Type B pancreatic cell (in vitro differentiated cells): ENCODE measurements around the gene LNX1. TPM values are rescaled to one million over a fixed set of nuclear protein-coding genes. Genes with fewer than 3 reads are reported as not detected.

ENCODE experiments used
- DNase-seq: peaks from one replicate; pipeline ENCODE4 v3.0.0; 2021; ENCODE audit warnings: mixed read lengths; ENCODE audit not compliant: unreplicated experiment; ENCODE audit errors: extremely low spot score
- H3K27ac Mint-ChIP-seq: 2 replicates; pipeline ENCODE4 v1.8.0; 2021; ENCODE audit warnings: mild to moderate bottlenecking, mixed read lengths
- H3K27me3 Mint-ChIP-seq: 2 replicates; pipeline ENCODE4 v1.8.0; 2021; ENCODE audit warnings: mixed read lengths
- H3K36me3 Mint-ChIP-seq: 2 replicates; pipeline ENCODE4 v1.8.0; 2021; ENCODE audit warnings: mixed read lengths
- H3K4me1 Mint-ChIP-seq: one replicate; pipeline ENCODE4 v1.8.0; 2021; ENCODE audit warnings: mixed read lengths; ENCODE audit not compliant: unreplicated experiment
- H3K4me3 Mint-ChIP-seq: 2 replicates; pipeline ENCODE4 v1.8.0; 2021; ENCODE audit warnings: mild to moderate bottlenecking, mixed read lengths
- H3K9me3 Mint-ChIP-seq: 2 replicates; pipeline ENCODE4 v1.8.0; 2021; ENCODE audit warnings: mixed read lengths
- CTCF ChIP-seq: fragments of 200-600 bp; sonication (generic); conservative IDR thresholded peaks from 2 replicates; pipeline ENCODE4 v1.5.0; 2021; ENCODE audit warnings: antibody characterized with exemption, mild to moderate bottlenecking
- total RNA-seq: library from RNA; stranded (reverse); gene quantifications from 2 replicates; pipeline ENCODE4 v1.2.1, GENCODE V29; 2021; ENCODE audit warnings: low replicate concordance

Gene LNX1
- total RNA-seq, 1 donor from 2014 or later = 5.3 TPM

GRCh38 chr4:53619431-53619830, 28.1 kb upstream of the LNX1 start:
- H3K36me3 Mint-ChIP-seq = no peaks in the 10 kb centered on the region
- no peak overlapping the region for H3K27ac Mint-ChIP-seq

GRCh38 chr4:53618321-53618720, 27.0 kb upstream of the LNX1 start:
- DNase-seq = no peak
- no peak for TF ChIP-seq CTCF
- Mint-ChIP-seq H3K4me1 (no peaks in the 10 kb centered on the region), H3K36me3 (no peaks in the 10 kb centered on the region), H3K27me3 (no peaks in the 10 kb centered on the region), H3K9me3 (no peaks in the 10 kb centered on the region), H3K27ac (no peak overlapping the region), H3K4me3 (no peak overlapping the region)

More at GRCh38 chr4:53619431-53619830, 28.1 kb upstream of the LNX1 start:
- no peak for DNase-seq
- no peak overlapping the region for H3K4me3 Mint-ChIP-seq
- no peaks in the 10 kb centered on the region for H3K9me3 Mint-ChIP-seq
- no peaks in the 10 kb centered on the region for H3K27me3 Mint-ChIP-seq
- no peak for TF ChIP-seq CTCF
- no peaks in the 10 kb centered on the region for H3K4me1 Mint-ChIP-seq

- Mint-ChIP-seq H3K4me1 (no peaks in the 10 kb centered on the region), H3K36me3 (no peaks in the 10 kb centered on the region), H3K4me3 (no peak overlapping the region), H3K27me3 (no peaks in the 10 kb centered on the region), H3K27ac (no peak overlapping the region), H3K9me3 (no peaks in the 10 kb centered on the region)
- DNase-seq = no peak
- TF ChIP-seq CTCF = no peak
Measured at GRCh38 chr4:53617101-53617680, 25.9 kb upstream of the LNX1 start.

- Mint-ChIP-seq H3K4me3 (no peak overlapping the region), H3K27me3 (no peaks in the 10 kb centered on the region), H3K9me3 (no peaks in the 10 kb centered on the region), H3K4me1 (no peaks in the 10 kb centered on the region), H3K36me3 (no peaks in the 10 kb centered on the region), H3K27ac (no peak overlapping the region)
- no peak for DNase-seq
- no peak for TF ChIP-seq CTCF
Measured at GRCh38 chr4:53616219-53616618, 24.9 kb upstream of the LNX1 start.

- H3K27ac Mint-ChIP-seq = no peak overlapping the region
- no peak for DNase-seq
- H3K4me3 Mint-ChIP-seq = no peak overlapping the region
- no peaks in the 10 kb centered on the region for H3K27me3 Mint-ChIP-seq
- no peaks in the 10 kb centered on the region for H3K9me3 Mint-ChIP-seq
- no peaks in the 10 kb centered on the region for H3K36me3 Mint-ChIP-seq
- no peaks in the 10 kb centered on the region for H3K4me1 Mint-ChIP-seq
- TF ChIP-seq CTCF = no peak
Measured at GRCh38 chr4:53614591-53614990, 23.3 kb upstream of the LNX1 start.

- no peak for DNase-seq
- TF ChIP-seq CTCF = no peak
- no peaks in the 10 kb centered on the region for H3K27me3 Mint-ChIP-seq
- no peak overlapping the region for H3K4me3 Mint-ChIP-seq
- no peaks in the 10 kb centered on the region for H3K4me1 Mint-ChIP-seq
- H3K36me3 Mint-ChIP-seq = no peaks in the 10 kb centered on the region
- H3K9me3 Mint-ChIP-seq = peaks cover 7% of the 10 kb centered on the region
- H3K27ac Mint-ChIP-seq = no peak overlapping the region
Measured at GRCh38 chr4:53613428-53613827, 22.1 kb upstream of the LNX1 start.
